Measurements from ENCODE around the gene TBCD. TPM values are rescaled to one million over a fixed set of nuclear protein-coding genes. Genes with fewer than 3 reads are reported as not detected.

TBCD gene
- total RNA-seq, 4 donors from 2014 or later, result 49.7 to 119 (median 71.5) TPM

- Histone ChIP-seq H3K27me3 (no peaks in the 10 kb centered on the region), H3K27ac (no peak overlapping the region), H3K36me3 (peaks cover 78% of the 10 kb centered on the region), H3K4me3 (no peak overlapping the region), H3K4me1 (no peaks in the 10 kb centered on the region), H3K9me3 (no peaks in the 10 kb centered on the region)
- 90% methylated on average over 28 of the region's 53 CpGs for WGBS
- no peak for TF ChIP-seq POLR2AphosphoS5 (IDR thresholded peaks at IDR 0.05)
- no peak for TF ChIP-seq CTCF (IDR thresholded peaks at IDR 0.05)
- no peak for TF ChIP-seq POLR2A (IDR thresholded peaks at IDR 0.05)
- TF ChIP-seq EP300 (IDR thresholded peaks at IDR 0.05), result no peak
- peak in 1 of 2 donors; percentile 66 for DNase-seq (ENCODE audit: low spot score in 2 of 2)
Observed at GRCh38 chr17:82937411-82938371, 185.8 kb downstream of the TBCD start.

- Histone ChIP-seq H3K27me3 (no peaks in the 10 kb centered on the region), H3K9me3 (no peaks in the 10 kb centered on the region), H3K27ac (no peak overlapping the region), H3K4me1 (no peaks in the 10 kb centered on the region), H3K4me3 (no peak overlapping the region), H3K36me3 (peaks cover 79% of the 10 kb centered on the region)
- DNase-seq (ENCODE audit: low spot score in 2 of 2), result peak in 1 of 2 donors; percentile 41
- 92% methylated on average over 8 of the region's 8 CpGs for WGBS
- TF ChIP-seq EP300 (IDR thresholded peaks at IDR 0.05), result no peak
Observed at GRCh38 chr17:82938486-82938872, 186.6 kb downstream of the TBCD start.

- Histone ChIP-seq H3K27me3 (no peaks in the 10 kb centered on the region), H3K36me3 (peaks cover 80% of the 10 kb centered on the region), H3K4me3 (no peak overlapping the region), H3K4me1 (no peaks in the 10 kb centered on the region), H3K27ac (no peak overlapping the region), H3K9me3 (no peaks in the 10 kb centered on the region)
- TF ChIP-seq CTCF (IDR thresholded peaks at IDR 0.05) (no peak), POLR2AphosphoS5 (IDR thresholded peaks at IDR 0.05) (no peak), POLR2A (IDR thresholded peaks at IDR 0.05) (no peak), EP300 (IDR thresholded peaks at IDR 0.05) (no peak)
- DNase-seq (ENCODE audit: low spot score in 2 of 2), result peak in 1 of 2 donors; percentile 62
- WGBS, result 89% methylated on average over 24 of the region's 26 CpGs
Observed at GRCh38 chr17:82938873-82939620, 187.2 kb downstream of the TBCD start.

- Histone ChIP-seq H3K4me1 (no peaks in the 10 kb centered on the region), H3K9me3 (no peaks in the 10 kb centered on the region), H3K36me3 (peaks cover 81% of the 10 kb centered on the region), H3K27me3 (no peaks in the 10 kb centered on the region), H3K4me3 (no peak overlapping the region), H3K27ac (no peak overlapping the region)
- no peak for TF ChIP-seq EP300 (IDR thresholded peaks at IDR 0.05)
- WGBS, result 93% methylated on average over 10 of the region's 10 CpGs
- DNase-seq (ENCODE audit: low spot score in 2 of 2), result peak in 1 of 2 donors; percentile 49
Observed at GRCh38 chr17:82939621-82940135, 187.8 kb downstream of the TBCD start.

- H3K9me3 ChIP-seq, result peaks cover 7% of the 10 kb centered on the region
- no peaks in the 10 kb centered on the region for H3K4me1 ChIP-seq
- H3K36me3 ChIP-seq, result peaks cover 86% of the 10 kb centered on the region
- DNase-seq (ENCODE audit: low spot score in 2 of 2), result peak in 1 of 2 donors; percentile 57
- no peak overlapping the region for H3K27ac ChIP-seq
- WGBS, result 92% methylated on average over 21 of the region's 27 CpGs
- H3K27me3 ChIP-seq, result no peaks in the 10 kb centered on the region
- no peak overlapping the region for H3K4me3 ChIP-seq
- TF ChIP-seq EP300 (IDR thresholded peaks at IDR 0.05), result no peak
- TF ChIP-seq CTCF (IDR thresholded peaks at IDR 0.05), result no peak
- TF ChIP-seq POLR2AphosphoS5 (IDR thresholded peaks at IDR 0.05), result no peak
- TF ChIP-seq POLR2A (IDR thresholded peaks at IDR 0.05), result no peak
Observed at GRCh38 chr17:82940226-82941020, 188.6 kb downstream of the TBCD start.
